Spleen (tissue), 7 donors: ENCODE measurements around the gene LNX2.

Experiments used
- POLR2AphosphoS5 ChIP-seq, 3 donors: sonication (generic); formaldehyde crosslinking; IDR thresholded peaks; one replicate each; pipeline ENCODE4 v1.5.1; 2017; ENCODE audit warnings: antibody characterized with exemption in 3 of 3
- TF ChIP-seq, protein P1 (sequence below), 11 experiments: fragments of 200-600 bp in 7 of 11; fragments of 450-650 bp in 4 of 11; sonication (generic) in 4 of 11; IDR thresholded peaks in 8 of 11; conservative IDR thresholded peaks in 3 of 11; 1 replicate in 7 of 11; 2 replicates in 4 of 11; pipeline versions ENCODE4 v1.4.0 to v1.8.0; 2016 to 2021; ENCODE audit warnings: antibody characterized with exemption in 11 of 11, inconsistent platforms in 4 of 11, mild to moderate bottlenecking in 1 of 11
- donor health status: DM: no; HTN: no; CAD: no; lungs with moderate emphysema.
- donor health status: DM: no; HTN: no; CAD: no.
- donor health status: DM: no; HTN: no; CAD: no.

DNA sequence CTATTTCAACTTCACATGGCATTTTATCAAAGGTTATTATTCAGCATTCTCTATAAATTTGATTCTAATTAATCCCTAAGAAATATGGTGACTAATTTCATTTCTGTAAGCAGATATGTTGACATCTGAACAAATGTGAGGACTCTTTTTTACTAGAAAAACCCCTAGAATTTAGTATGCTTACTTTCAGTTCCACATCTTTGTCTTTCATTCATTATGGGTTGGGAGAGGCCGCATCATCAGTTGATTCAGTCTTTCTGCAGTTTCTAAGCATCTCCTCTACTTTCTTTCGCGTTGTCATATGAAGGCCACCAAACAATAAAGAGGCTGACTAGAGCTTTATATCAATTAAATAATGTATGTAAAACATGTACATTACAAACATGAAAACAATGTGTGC, 114.5 kb downstream of the LNX2 start:
- TF ChIP-seq, protein P1, sequence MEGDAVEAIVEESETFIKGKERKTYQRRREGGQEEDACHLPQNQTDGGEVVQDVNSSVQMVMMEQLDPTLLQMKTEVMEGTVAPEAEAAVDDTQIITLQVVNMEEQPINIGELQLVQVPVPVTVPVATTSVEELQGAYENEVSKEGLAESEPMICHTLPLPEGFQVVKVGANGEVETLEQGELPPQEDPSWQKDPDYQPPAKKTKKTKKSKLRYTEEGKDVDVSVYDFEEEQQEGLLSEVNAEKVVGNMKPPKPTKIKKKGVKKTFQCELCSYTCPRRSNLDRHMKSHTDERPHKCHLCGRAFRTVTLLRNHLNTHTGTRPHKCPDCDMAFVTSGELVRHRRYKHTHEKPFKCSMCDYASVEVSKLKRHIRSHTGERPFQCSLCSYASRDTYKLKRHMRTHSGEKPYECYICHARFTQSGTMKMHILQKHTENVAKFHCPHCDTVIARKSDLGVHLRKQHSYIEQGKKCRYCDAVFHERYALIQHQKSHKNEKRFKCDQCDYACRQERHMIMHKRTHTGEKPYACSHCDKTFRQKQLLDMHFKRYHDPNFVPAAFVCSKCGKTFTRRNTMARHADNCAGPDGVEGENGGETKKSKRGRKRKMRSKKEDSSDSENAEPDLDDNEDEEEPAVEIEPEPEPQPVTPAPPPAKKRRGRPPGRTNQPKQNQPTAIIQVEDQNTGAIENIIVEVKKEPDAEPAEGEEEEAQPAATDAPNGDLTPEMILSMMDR (IDR thresholded peaks at IDR 0.05 in 8 of 11, conservative IDR thresholded peaks at IDR 0.05 in 3 of 11) = no peak
- no peak for TF ChIP-seq POLR2AphosphoS5 (IDR thresholded peaks at IDR 0.05)
